Progenitor cell of endocrine pancreas (in vitro differentiated cells): ENCODE measurements around the gene GNB1L. TPM values are rescaled to one million over a fixed set of nuclear protein-coding genes. Genes with fewer than 3 reads are reported as not detected.
"Not testable (repeated sequence)": the region's sequence is repeated elsewhere in the genome, so short reads cannot be mapped to it uniquely, and the experiment has no call there.

Source experiments
- DNase-seq: peaks from one replicate; pipeline ENCODE4 v3.0.0; 2021; ENCODE audit warnings: low spot score; ENCODE audit not compliant: unreplicated experiment
- H3K27ac Mint-ChIP-seq: 2 replicates; pipeline ENCODE4 v1.8.0; 2021; ENCODE audit warnings: mild to moderate bottlenecking, moderate library complexity, mixed read lengths
- H3K27me3 Mint-ChIP-seq: 2 replicates; pipeline ENCODE4 v1.8.0; 2021; ENCODE audit warnings: mixed read lengths
- H3K36me3 Mint-ChIP-seq: 2 replicates; pipeline ENCODE4 v1.8.0; 2022; ENCODE audit warnings: mixed read lengths; ENCODE audit not compliant: insufficient read depth
- H3K4me1 Mint-ChIP-seq: 2 replicates; pipeline ENCODE4 v1.8.0; 2021; ENCODE audit warnings: low read depth, mixed read lengths
- H3K4me3 Mint-ChIP-seq: 2 replicates; pipeline ENCODE4 v1.8.0; 2021; ENCODE audit warnings: low read depth, mild to moderate bottlenecking, moderate library complexity, mixed read lengths
- H3K9me3 Mint-ChIP-seq: 2 replicates; pipeline ENCODE4 v1.8.0; 2021; ENCODE audit warnings: low read depth, mixed read lengths
- total RNA-seq: library from RNA; stranded (reverse); gene quantifications from 2 replicates; pipeline ENCODE4 v1.2.1, GENCODE V29; 2021
- TF ChIP-seq, protein P1 (sequence below): fragments of 200-600 bp; sonication (generic); IDR thresholded peaks from one replicate; pipeline ENCODE4 v1.5.0; 2021; ENCODE audit warnings: antibody characterized with exemption, mild to moderate bottlenecking; ENCODE audit not compliant: unreplicated experiment

GNB1L gene
- total RNA-seq, 1 donor from 2014 or later = 9.9 TPM

GRCh38 chr22:19783586-19784383 is 70.9 kb downstream of the GNB1L start:
- no peak for DNase-seq
- no peak overlapping the region for H3K27ac Mint-ChIP-seq
- no peaks in the 10 kb centered on the region for H3K9me3 Mint-ChIP-seq
- TF ChIP-seq, protein P1, sequence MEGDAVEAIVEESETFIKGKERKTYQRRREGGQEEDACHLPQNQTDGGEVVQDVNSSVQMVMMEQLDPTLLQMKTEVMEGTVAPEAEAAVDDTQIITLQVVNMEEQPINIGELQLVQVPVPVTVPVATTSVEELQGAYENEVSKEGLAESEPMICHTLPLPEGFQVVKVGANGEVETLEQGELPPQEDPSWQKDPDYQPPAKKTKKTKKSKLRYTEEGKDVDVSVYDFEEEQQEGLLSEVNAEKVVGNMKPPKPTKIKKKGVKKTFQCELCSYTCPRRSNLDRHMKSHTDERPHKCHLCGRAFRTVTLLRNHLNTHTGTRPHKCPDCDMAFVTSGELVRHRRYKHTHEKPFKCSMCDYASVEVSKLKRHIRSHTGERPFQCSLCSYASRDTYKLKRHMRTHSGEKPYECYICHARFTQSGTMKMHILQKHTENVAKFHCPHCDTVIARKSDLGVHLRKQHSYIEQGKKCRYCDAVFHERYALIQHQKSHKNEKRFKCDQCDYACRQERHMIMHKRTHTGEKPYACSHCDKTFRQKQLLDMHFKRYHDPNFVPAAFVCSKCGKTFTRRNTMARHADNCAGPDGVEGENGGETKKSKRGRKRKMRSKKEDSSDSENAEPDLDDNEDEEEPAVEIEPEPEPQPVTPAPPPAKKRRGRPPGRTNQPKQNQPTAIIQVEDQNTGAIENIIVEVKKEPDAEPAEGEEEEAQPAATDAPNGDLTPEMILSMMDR = no peak
- H3K4me3 Mint-ChIP-seq = no peak overlapping the region
- H3K4me1 Mint-ChIP-seq = no peaks in the 10 kb centered on the region
- H3K27me3 Mint-ChIP-seq = peaks cover 18% of the 10 kb centered on the region
- no peaks in the 10 kb centered on the region for H3K36me3 Mint-ChIP-seq

GRCh38 chr22:19782533-19782932 is 72.1 kb downstream of the GNB1L start:
- Mint-ChIP-seq H3K4me1 (no peaks in the 10 kb centered on the region), H3K36me3 (no peaks in the 10 kb centered on the region), H3K4me3 (no peak overlapping the region), H3K9me3 (no peaks in the 10 kb centered on the region), H3K27ac (no peak overlapping the region), H3K27me3 (peaks cover 19% of the 10 kb centered on the region)
- no peak for DNase-seq
- TF ChIP-seq, protein P1 = no peak

DNA sequence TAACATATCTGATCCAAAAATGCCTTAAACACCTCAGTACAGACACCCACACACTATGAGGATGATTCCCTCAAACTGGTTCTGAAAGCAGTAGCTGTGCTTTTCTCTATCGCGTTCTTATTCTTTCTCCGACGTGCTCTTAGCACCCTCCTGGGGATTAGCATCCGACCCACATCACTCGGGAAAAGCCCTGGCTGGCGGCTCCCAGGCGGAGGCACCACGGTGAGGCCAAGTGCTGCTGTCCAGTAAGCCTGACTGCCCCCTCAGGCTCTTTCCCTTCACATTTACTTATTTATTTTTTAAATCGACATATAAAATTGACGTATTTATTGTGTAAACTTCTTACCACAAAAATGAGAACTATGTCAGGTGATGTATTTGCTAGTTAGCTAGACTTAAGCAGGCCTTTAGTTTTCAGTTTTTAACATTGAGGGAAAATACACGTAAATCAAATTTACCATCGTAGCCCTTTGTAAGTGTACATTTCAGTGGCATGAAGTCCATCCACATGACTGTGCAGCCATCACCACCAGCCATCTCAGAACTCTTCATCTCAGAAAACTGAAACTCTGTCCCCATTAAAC is 74.9 kb downstream of the GNB1L start:
- Mint-ChIP-seq H3K4me1 (no peaks in the 10 kb centered on the region), H3K27ac (no peak overlapping the region), H3K4me3 (no peak overlapping the region), H3K9me3 (no peaks in the 10 kb centered on the region), H3K27me3 (peaks cover 22% of the 10 kb centered on the region), H3K36me3 (no peaks in the 10 kb centered on the region)
- TF ChIP-seq, protein P1 = no peak
- DNase-seq = no peak

GRCh38 chr22:19779011-19779421 is 75.7 kb downstream of the GNB1L start:
- H3K36me3 Mint-ChIP-seq = no peaks in the 10 kb centered on the region
- no peak overlapping the region for H3K27ac Mint-ChIP-seq
- H3K4me1 Mint-ChIP-seq = no peaks in the 10 kb centered on the region
- no peak overlapping the region for H3K4me3 Mint-ChIP-seq
- H3K27me3 Mint-ChIP-seq = peaks cover 29% of the 10 kb centered on the region
- DNase-seq = no peak
- TF ChIP-seq, protein P1 = no peak
- no peaks in the 10 kb centered on the region for H3K9me3 Mint-ChIP-seq

DNA sequence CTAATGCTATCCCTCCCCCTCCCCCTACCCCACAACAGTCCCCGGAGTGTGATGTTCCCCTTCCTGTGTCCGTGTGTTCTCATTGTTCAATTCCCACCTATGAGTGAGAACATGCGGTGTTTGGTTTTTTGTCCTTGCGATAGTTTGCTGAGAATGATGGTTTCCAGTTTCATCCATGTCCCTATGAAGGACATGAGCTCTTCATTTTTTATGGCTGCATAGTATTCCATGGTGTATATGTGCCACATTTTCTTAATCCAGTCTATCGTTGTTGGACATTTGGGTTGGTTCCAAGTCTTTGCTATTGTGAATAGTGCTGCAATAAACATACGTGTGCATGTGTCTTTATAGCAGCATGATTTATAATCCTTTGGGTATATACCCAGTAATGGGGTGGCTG is 77.5 kb downstream of the GNB1L start:
- peaks cover 42% of the 10 kb centered on the region for H3K27me3 Mint-ChIP-seq
- not testable (repeated sequence) for H3K9me3 Mint-ChIP-seq, H3K4me1 Mint-ChIP-seq, H3K27ac Mint-ChIP-seq, H3K4me3 Mint-ChIP-seq, DNase-seq, H3K36me3 Mint-ChIP-seq
